PC-3 (cell line): Measurements from ENCODE around the gene EPS8L2. TPM values are rescaled to one million over a fixed set of nuclear protein-coding genes. Genes with fewer than 3 reads are reported as not detected.
A peak's percentile ranks its signal among the peaks of the same experiment; 100 is the strongest.

Experiments
- ATAC-seq: fragments of 200-7000 bp; cut with Tn5 transposase; 2 replicates; pipeline ENCODE4 v1.9.1; 2020; ENCODE audit warnings: mild to moderate bottlenecking, moderate library complexity
- BruUV-seq: library from RNA; stranded (reverse); fragments of 400-500 nt; replicated peaks from 2 replicates; lab custom pipeline; 2021; lab: Mats Ljungman, UMichigan
- CTCF ChIA-PET: fragments of 300-600 bp; sonication (Branson Sonifier 250); formaldehyde crosslinking; loops from one replicate; lab custom pipeline; 2022; ENCODE audit warnings: antibody characterized with exemption; lab: Charles Lee
- POLR2A ChIA-PET: fragments of 300-600 bp; sonication (Branson Sonifier 250); formaldehyde crosslinking; loops from one replicate; lab custom pipeline; 2022; ENCODE audit warnings: antibody characterized with exemption; ENCODE audit not compliant: unreplicated experiment; lab: Charles Lee
- DNase-seq: peaks from one replicate; pipeline ENCODE4 v3.0.0-alpha.2; 2015
- H2AFZ ChIP-seq: fragments of 300-600 bp; sonication (generic); 2 replicates; pipeline ENCODE4 v1.6.0; 2016; ENCODE audit warnings: antibody characterized with exemption, low read length
- H3F3A ChIP-seq: fragments of 300-600 bp; sonication (generic); one replicate; pipeline ENCODE4 v1.6.0; 2017; ENCODE audit warnings: antibody characterized with exemption, low read length, control low read depth, mild to moderate bottlenecking; ENCODE audit not compliant: unreplicated experiment
- H3K27ac ChIP-seq: fragments of 300-600 bp; sonication (generic); 2 replicates; pipeline ENCODE4 v1.5.1; 2016; ENCODE audit warnings: mild to moderate bottlenecking, low read length
- H3K27me3 ChIP-seq: fragments of 300-600 bp; sonication (generic); 2 replicates; pipeline ENCODE4 v1.6.1; 2016; ENCODE audit warnings: low read length, mixed read lengths
- H3K36me3 ChIP-seq: fragments of 300-600 bp; sonication (generic); 2 replicates; pipeline ENCODE4 v1.6.1; 2016; ENCODE audit warnings: low read depth, mixed run types, low read length, mixed read lengths
- H3K4me1 ChIP-seq: fragments of 300-600 bp; sonication (generic); 2 replicates; pipeline ENCODE4 v1.5.1; 2016; ENCODE audit warnings: low read length; ENCODE audit not compliant: insufficient read depth
- H3K4me2 ChIP-seq: fragments of 300-600 bp; sonication (generic); 2 replicates; pipeline ENCODE4 v1.6.0; 2016; ENCODE audit warnings: low read length
- H3K4me3 ChIP-seq: fragments of 300-600 bp; sonication (generic); 2 replicates; pipeline ENCODE4 v1.5.1; 2016; ENCODE audit warnings: mild to moderate bottlenecking, low read length, mixed read lengths
- H3K79me2 ChIP-seq: fragments of 300-600 bp; sonication (generic); 2 replicates; pipeline ENCODE4 v1.6.1; 2017; ENCODE audit warnings: low read length, mixed read lengths
- H3K9ac ChIP-seq: fragments of 300-600 bp; sonication (generic); 2 replicates; pipeline ENCODE4 v1.6.0; 2016; ENCODE audit warnings: mild to moderate bottlenecking, low read length
- H3K9me2 ChIP-seq: fragments of 300-600 bp; sonication (generic); replicated peaks from 2 replicates; pipeline ENCODE4 v1.6.1; 2016; ENCODE audit warnings: mixed run types, low read length, mixed read lengths
- H3K9me3 ChIP-seq: fragments of 300-600 bp; sonication (generic); 2 replicates; pipeline ENCODE4 v1.6.1; 2016; ENCODE audit warnings: low read length, mixed read lengths
- H4K20me1 ChIP-seq: fragments of 300-600 bp; sonication (generic); 2 replicates; pipeline ENCODE4 v1.6.1; 2016; ENCODE audit warnings: low read length, mixed read lengths
- EZH2 ChIP-seq: fragments of 300-600 bp; sonication (generic); IDR thresholded peaks from one replicate; pipeline ENCODE4 v1.6.1; 2017; ENCODE audit warnings: antibody characterized with exemption, mild to moderate bottlenecking, low read length; ENCODE audit not compliant: unreplicated experiment
- EZH2phosphoT487 ChIP-seq: fragments of 300-600 bp; sonication (generic); IDR thresholded peaks from 2 replicates; pipeline ENCODE4 v1.6.1; 2018; ENCODE audit warnings: mild to moderate bottlenecking, antibody characterized with exemption, low read length, borderline replicate concordance
- intact Hi-C: fragments of 100-400 bp; cut with micrococcal nuclease; formaldehyde crosslinking; loops from 2 replicates; pipeline ENCODE4 v1.9.0; 2023
- total RNA-seq: library from RNA; depleted of rRNA; stranded (reverse); fragments of >200 nt; gene quantifications from 2 replicates; pipeline ENCODE4 v1.2.3, GENCODE V29; 2014
- TF ChIP-seq, protein P1 (sequence below): fragments of 300-600 bp; sonication (generic); conservative IDR thresholded peaks from 2 replicates; pipeline ENCODE4 v1.5.1; 2017; ENCODE audit warnings: antibody characterized with exemption, low read depth, mild to moderate bottlenecking, low read length

The EPS8L2 gene
- total RNA-seq, 1 experiment from 2014 or later = 127 TPM

DNA sequence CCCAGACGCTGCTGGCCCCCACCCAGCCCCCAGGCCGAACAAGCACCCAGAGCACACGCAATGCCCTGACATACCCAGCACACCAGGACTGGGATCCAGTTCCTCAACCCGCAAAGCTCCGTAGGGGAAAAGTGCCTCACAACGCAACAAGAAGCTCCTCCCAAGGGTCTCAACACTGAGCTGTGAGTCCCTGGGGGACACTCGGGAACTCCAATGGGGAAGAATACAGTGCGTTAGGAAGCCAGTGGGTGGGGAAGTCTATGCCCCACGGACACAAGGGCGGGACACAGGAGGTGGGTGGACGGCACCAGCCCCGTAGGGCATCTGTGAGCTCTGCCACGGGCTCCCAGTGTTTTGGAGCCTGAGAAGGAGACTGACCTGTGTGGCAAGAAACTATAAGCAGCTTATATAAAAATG is 12.6 kb upstream of the EPS8L2 start:
- H3K4me1 ChIP-seq = peaks cover 34% of the 10 kb centered on the region
- H3K36me3 ChIP-seq = peaks cover 8% of the 10 kb centered on the region; the same call in 1 of the 2 replicates
- intact Hi-C loops = no loop called here
- H3K27me3 ChIP-seq = no peaks in the 10 kb centered on the region
- no TSS peak for BruUV-seq
- ATAC-seq (no peak), DNase-seq (peak; percentile 26)
- POLR2A ChIA-PET = no interaction called here
- TF ChIP-seq EZH2 (no peak), EZH2phosphoT487 (no peak)
- TF ChIP-seq, protein P1, sequence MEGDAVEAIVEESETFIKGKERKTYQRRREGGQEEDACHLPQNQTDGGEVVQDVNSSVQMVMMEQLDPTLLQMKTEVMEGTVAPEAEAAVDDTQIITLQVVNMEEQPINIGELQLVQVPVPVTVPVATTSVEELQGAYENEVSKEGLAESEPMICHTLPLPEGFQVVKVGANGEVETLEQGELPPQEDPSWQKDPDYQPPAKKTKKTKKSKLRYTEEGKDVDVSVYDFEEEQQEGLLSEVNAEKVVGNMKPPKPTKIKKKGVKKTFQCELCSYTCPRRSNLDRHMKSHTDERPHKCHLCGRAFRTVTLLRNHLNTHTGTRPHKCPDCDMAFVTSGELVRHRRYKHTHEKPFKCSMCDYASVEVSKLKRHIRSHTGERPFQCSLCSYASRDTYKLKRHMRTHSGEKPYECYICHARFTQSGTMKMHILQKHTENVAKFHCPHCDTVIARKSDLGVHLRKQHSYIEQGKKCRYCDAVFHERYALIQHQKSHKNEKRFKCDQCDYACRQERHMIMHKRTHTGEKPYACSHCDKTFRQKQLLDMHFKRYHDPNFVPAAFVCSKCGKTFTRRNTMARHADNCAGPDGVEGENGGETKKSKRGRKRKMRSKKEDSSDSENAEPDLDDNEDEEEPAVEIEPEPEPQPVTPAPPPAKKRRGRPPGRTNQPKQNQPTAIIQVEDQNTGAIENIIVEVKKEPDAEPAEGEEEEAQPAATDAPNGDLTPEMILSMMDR = no peak
- H3K9ac ChIP-seq = peak overlapping the region; percentile 28; the same call in 1 of the 2 replicates
- H3F3A ChIP-seq = no peaks in the 10 kb centered on the region
- peak overlapping the region; percentile 57 for H3K4me3 ChIP-seq
- H3K9me2 ChIP-seq = no peaks in the 10 kb centered on the region
- CTCF ChIA-PET = no interaction called here
- no peaks in the 10 kb centered on the region for H4K20me1 ChIP-seq
- peak overlapping the region; percentile 81 for H3K4me2 ChIP-seq
- H3K9me3 ChIP-seq = no peaks in the 10 kb centered on the region
- H3K79me2 ChIP-seq = peaks cover 71% of the 10 kb centered on the region
- no peak overlapping the region for H2AFZ ChIP-seq
- no peak overlapping the region for H3K27ac ChIP-seq

DNA sequence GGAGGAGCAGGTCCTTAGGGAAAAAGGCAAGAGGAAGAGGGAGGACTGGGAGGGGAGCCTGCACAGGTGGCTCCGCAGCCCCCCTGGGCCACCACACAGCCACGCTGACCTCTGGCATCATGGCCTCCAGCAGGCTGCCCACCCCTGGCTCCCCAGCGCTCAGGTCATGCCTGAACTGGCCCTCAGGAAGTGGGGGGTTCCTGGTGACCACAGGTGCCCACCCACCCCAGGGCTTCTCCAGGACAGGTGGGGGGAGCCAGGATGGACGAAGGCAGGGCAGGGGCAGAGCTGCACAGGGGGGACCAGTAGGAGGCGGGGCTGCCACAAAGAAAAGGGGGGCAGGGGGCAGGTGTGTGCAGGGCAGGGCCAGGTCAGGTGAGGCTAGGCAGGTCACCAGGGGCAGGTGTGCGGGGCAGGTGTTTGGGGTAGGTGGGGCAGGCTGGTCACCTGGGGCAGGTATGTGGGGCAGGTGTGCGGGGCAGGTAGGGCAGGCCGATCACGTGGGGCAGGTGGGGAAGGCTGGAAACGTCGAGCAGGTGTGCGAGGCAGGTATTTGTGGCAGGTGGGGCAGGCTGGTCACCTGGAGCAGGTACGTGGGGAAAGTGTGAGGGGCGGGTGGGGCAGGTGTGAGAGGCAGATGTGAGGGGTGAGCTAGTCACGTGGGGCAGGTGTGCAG is 12.0 kb upstream of the EPS8L2 start:
- Histone ChIP-seq H3K27me3 (no peaks in the 10 kb centered on the region), H3K27ac (no peak overlapping the region), H3K9ac (peak overlapping the region; percentile 28; the same call in 1 of the 2 replicates), H3K4me1 (peaks cover 35% of the 10 kb centered on the region), H3K4me3 (peak overlapping the region; percentile 57), H3K79me2 (peaks cover 77% of the 10 kb centered on the region), H3K36me3 (peaks cover 8% of the 10 kb centered on the region; the same call in 1 of the 2 replicates), H3K4me2 (peak overlapping the region; percentile 81), H3K9me2 (no peaks in the 10 kb centered on the region), H3K9me3 (no peaks in the 10 kb centered on the region), H2AFZ (no peak overlapping the region), H4K20me1 (no peaks in the 10 kb centered on the region), H3F3A (no peaks in the 10 kb centered on the region)
- CTCF ChIA-PET = no interaction called here
- BruUV-seq = no TSS peak
- intact Hi-C loops = no loop called here
- TF ChIP-seq, protein P1 = no peak
- POLR2A ChIA-PET = interaction anchor here (0.6 to 0.7 kb wide), 2 partner anchors 11 to 52 kb away, joined by 4 to 12 read pairs; no protein-coding TSS in a partner anchor
- no peak for DNase-seq
- no peak for ATAC-seq
